SU-DHL-6 (cell line): ENCODE data around the gene ATP8A2.

Experiments
- H2AFZ ChIP-seq: fragments of 200-600 bp; sonication (generic); 2 replicates; pipeline ENCODE4 v1.6.1; 2014; ENCODE audit warnings: low read depth, mild to moderate bottlenecking, moderate library complexity, mixed read lengths, antibody characterized with exemption, low read length; ENCODE audit not compliant: severe bottlenecking
- H3F3A ChIP-seq: fragments of 200-600 bp; shearing (Covaris generic); 2 replicates; pipeline ENCODE4 v1.6.0; 2016; ENCODE audit warnings: antibody characterized with exemption, mild to moderate bottlenecking; ENCODE audit not compliant: insufficient read depth
- H3K27ac ChIP-seq: fragments of 200-600 bp; sonication (generic); 2 replicates; pipeline ENCODE4 v1.5.1; 2016; ENCODE audit warnings: low read depth, mild to moderate bottlenecking, low read length, moderate library complexity, mixed read lengths
- H3K27me3 ChIP-seq: fragments of 200-600 bp; sonication (generic), shearing (Covaris generic); 2 replicates; pipeline ENCODE4 v1.6.0; 2014; ENCODE audit warnings: mild to moderate bottlenecking, low read length
- H3K36me3 ChIP-seq: fragments of 200-600 bp; sonication (generic); 2 replicates; pipeline ENCODE4 v1.6.1; 2014; ENCODE audit warnings: mild to moderate bottlenecking, low read length, mixed read lengths
- H3K4me2 ChIP-seq: fragments of 300-600, 200-600 bp; shearing (Covaris generic), sonication (generic); 2 replicates; pipeline ENCODE4 v1.6.0; 2014; ENCODE audit warnings: low read length, low read depth, mild to moderate bottlenecking; ENCODE audit not compliant: poor library complexity, severe bottlenecking
- H3K4me3 ChIP-seq: fragments of 200-600 bp; sonication (generic); 2 replicates; pipeline ENCODE4 v1.5.1; 2014; ENCODE audit warnings: antibody characterized with exemption, low read length, mild to moderate bottlenecking, mixed read lengths; ENCODE audit not compliant: insufficient read depth, poor library complexity, severe bottlenecking
- H3K79me2 ChIP-seq: fragments of 200-600 bp; sonication (generic); 2 replicates; pipeline ENCODE4 v1.6.1; 2014; ENCODE audit warnings: mild to moderate bottlenecking, low read length, moderate library complexity; ENCODE audit not compliant: insufficient read depth
- H3K9ac ChIP-seq: fragments of 200-600 bp; sonication (generic); 2 replicates; pipeline ENCODE4 v1.7.0; 2014; ENCODE audit warnings: mild to moderate bottlenecking, low read length
- H3K9me2 ChIP-seq: fragments of 200-600 bp; sonication (generic); replicated peaks from 2 replicates; pipeline ENCODE4 v1.6.1; 2014; ENCODE audit warnings: low read length; ENCODE audit not compliant: insufficient read depth
- H3K9me3 ChIP-seq: fragments of 200-600 bp; sonication (generic); 2 replicates; pipeline ENCODE4 v1.6.1; 2014; ENCODE audit warnings: low read length, mixed read lengths; ENCODE audit not compliant: insufficient read depth
- H4K20me1 ChIP-seq: fragments of 200-600 bp; sonication (generic); 2 replicates; pipeline ENCODE4 v1.6.1; 2014; ENCODE audit warnings: low read depth, mild to moderate bottlenecking, antibody characterized with exemption, low read length, moderate library complexity, mixed read lengths
- CTCF ChIP-seq: fragments of 200-600 bp; sonication (generic); IDR thresholded peaks from one replicate; pipeline ENCODE4 v1.5.1; 2017; ENCODE audit warnings: antibody characterized with exemption, mild to moderate bottlenecking, low read length, moderate library complexity; ENCODE audit not compliant: insufficient read depth, poor library complexity, severe bottlenecking
- EZH2phosphoT487 ChIP-seq: fragments of 200-600 bp; sonication (generic), shearing (Covaris generic); conservative IDR thresholded peaks from 2 replicates; pipeline ENCODE4 v1.6.1; 2018; ENCODE audit warnings: mild to moderate bottlenecking, antibody characterized with exemption, low read length, moderate library complexity, mixed read lengths

ATP8A2 gene

GRCh38 chr13:25417535-25417934 is 45.8 kb downstream of the ATP8A2 start:
- Histone ChIP-seq H3F3A (no peaks in the 10 kb centered on the region), H3K79me2 (no peaks in the 10 kb centered on the region), H3K9me3 (no peaks in the 10 kb centered on the region), H4K20me1 (no peaks in the 10 kb centered on the region), H3K9ac (no peak overlapping the region), H3K27ac (no peak overlapping the region), H3K9me2 (no peaks in the 10 kb centered on the region), H3K27me3 (no peaks in the 10 kb centered on the region), H3K4me2 (no peak overlapping the region), H3K36me3 (no peaks in the 10 kb centered on the region), H2AFZ (no peak overlapping the region), H3K4me3 (no peak overlapping the region)
- TF ChIP-seq CTCF (no peak), EZH2phosphoT487 (no peak)

GRCh38 chr13:25420161-25420560 is 48.4 kb downstream of the ATP8A2 start:
- Histone ChIP-seq H3K79me2 (no peaks in the 10 kb centered on the region), H4K20me1 (no peaks in the 10 kb centered on the region), H3K9ac (no peak overlapping the region), H3K4me3 (no peak overlapping the region), H3K27me3 (no peaks in the 10 kb centered on the region), H3K36me3 (no peaks in the 10 kb centered on the region), H3K4me2 (no peak overlapping the region), H3K27ac (no peak overlapping the region), H2AFZ (no peak overlapping the region), H3K9me3 (no peaks in the 10 kb centered on the region), H3F3A (no peaks in the 10 kb centered on the region), H3K9me2 (no peaks in the 10 kb centered on the region)
- no peak for TF ChIP-seq CTCF
- TF ChIP-seq EZH2phosphoT487: no peak

- Histone ChIP-seq H3K27me3 (no peaks in the 10 kb centered on the region), H3K27ac (no peak overlapping the region), H3K4me3 (no peak overlapping the region), H3F3A (no peaks in the 10 kb centered on the region), H3K9me2 (no peaks in the 10 kb centered on the region), H2AFZ (no peak overlapping the region), H3K4me2 (no peak overlapping the region), H3K79me2 (no peaks in the 10 kb centered on the region), H4K20me1 (no peaks in the 10 kb centered on the region), H3K9me3 (no peaks in the 10 kb centered on the region), H3K36me3 (no peaks in the 10 kb centered on the region), H3K9ac (no peak overlapping the region)
- TF ChIP-seq CTCF (no peak), EZH2phosphoT487 (no peak)
These were observed 49.8 kb downstream of the ATP8A2 start for GRCh38 chr13:25421612-25422011.
